ENCODE measurements around the gene AP2A1.

AP2A1 gene

DNA sequence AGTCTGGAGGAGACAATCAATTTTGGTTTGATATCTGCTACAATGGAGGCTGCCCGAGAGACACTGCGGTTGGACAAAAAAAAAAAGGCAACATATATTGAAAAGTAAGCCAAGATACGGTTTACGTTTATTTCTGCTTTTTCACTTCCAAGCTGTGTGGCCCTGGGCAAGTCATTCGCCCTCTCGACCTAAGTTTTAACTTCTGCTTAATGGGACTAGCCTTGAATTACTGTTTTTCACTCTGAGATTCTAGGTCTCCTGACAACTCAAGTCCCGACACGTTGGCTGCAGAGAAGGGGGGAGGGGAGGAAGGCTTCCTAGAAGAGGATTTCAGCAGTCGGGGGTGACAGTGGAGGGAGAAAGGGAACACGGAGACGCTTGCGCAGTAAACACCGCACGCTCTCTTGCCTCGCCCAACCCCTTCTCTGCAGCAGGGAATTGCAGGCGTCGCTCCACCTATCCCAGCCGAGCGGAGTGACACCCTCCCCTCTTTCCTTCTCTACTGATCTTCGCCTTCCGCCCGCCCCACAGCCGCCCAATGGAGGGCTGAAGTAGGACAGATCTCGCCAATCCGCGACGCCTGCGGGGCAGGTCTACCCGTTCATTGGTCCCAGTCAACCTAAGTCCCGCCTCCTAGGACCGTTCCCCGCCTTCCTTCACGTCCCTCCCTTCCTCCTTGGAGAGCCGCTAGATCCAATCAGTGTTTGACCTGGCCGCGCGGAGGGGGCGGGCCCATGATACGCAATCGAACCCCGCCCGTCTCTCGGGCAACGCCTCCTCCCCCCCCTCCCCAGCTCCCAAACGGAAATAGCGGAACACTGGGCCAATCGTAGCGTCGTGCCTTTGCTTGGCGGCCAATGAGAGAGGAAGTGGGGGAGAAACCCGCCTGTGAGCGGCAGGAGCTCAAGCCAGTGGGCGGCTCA is 533 bp upstream of the AP2A1 start:
- in situ Hi-C loops (cut with HindIII; ENCODE audit: low sequenced_read_pairs) = no loop called here

GRCh38 chr19:49767381-49767780 is 580 bp downstream of the AP2A1 start:
- in situ Hi-C loops (cut with HindIII; ENCODE audit: low sequenced_read_pairs) = no loop called here

GRCh38 chr19:49767967-49768581 is 1.3 kb downstream of the AP2A1 start:
- in situ Hi-C loops (cut with HindIII; ENCODE audit: low sequenced_read_pairs) = no loop called here

- in situ Hi-C loops (cut with HindIII; ENCODE audit: low sequenced_read_pairs) = no loop called here
These were observed 3.7 kb downstream of the AP2A1 start for GRCh38 chr19:49770529-49770928.

- in situ Hi-C loops (cut with HindIII; ENCODE audit: low sequenced_read_pairs) = no loop called here
These were observed 4.9 kb downstream of the AP2A1 start for GRCh38 chr19:49771674-49772139.

GRCh38 chr19:49772850-49773432 is 6.1 kb downstream of the AP2A1 start:
- in situ Hi-C loops (cut with HindIII; ENCODE audit: low sequenced_read_pairs) = no loop called here

GRCh38 chr19:49773663-49774350 is 7.0 kb downstream of the AP2A1 start:
- in situ Hi-C loops (cut with HindIII; ENCODE audit: low sequenced_read_pairs) = no loop called here

DNA sequence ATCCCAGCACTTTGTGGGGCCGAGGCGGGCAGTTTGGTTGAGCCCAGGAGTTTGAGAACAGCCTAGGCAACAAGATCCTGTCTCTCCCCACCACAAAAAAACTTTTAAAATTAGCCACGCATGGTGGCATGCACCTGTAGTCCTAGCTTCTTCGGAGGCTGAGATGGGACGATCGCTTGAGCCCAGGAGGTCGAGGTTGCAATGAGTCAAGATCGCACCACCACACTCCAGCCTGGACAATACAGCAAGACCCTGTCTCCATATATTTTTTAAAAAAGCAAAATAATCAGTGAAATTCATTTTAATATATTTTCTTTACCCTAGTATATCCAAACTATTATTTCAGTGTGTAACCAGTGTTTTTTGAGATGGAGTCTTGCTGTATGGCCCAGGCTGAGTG is 8.2 kb downstream of the AP2A1 start:
- in situ Hi-C loops (cut with HindIII; ENCODE audit: low sequenced_read_pairs) = no loop called here

DNA sequence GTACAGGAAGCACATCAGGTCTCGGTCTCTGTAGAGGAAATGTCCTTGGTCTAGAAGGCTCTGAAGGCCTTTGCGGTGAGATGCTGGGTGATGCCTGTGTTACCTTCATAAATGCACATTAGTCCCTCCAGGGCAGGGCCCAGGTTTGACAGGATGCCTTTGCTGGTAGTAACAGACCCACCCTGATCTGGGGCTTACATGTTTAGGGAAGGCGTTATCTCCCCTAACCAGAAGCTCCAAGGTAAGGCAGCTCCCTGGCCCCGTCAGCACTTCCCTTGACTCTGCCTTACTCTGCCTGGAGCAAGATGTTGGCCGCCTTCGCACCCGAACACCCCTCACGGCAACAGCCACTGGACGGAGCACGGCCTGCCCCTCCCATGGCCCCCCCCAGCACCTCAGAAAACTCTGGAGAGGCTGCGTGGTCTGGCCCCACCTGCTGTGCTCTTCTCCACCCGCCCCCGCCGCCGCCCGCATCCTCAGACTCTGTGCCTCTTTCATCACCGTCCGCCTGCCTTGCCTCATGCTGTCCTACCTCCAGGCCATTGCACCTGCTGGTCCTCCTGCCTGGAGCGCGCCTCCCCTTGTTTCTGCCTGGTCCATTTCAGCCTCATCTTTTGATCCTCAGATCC is 9.1 kb downstream of the AP2A1 start:
- in situ Hi-C loops (cut with HindIII; ENCODE audit: low sequenced_read_pairs) = no loop called here

- in situ Hi-C loops (cut with HindIII; ENCODE audit: low sequenced_read_pairs) = no loop called here
These were observed 9.6 kb downstream of the AP2A1 start for GRCh38 chr19:49776371-49776764.

- in situ Hi-C loops (cut with HindIII; ENCODE audit: low sequenced_read_pairs) = no loop called here
These were observed 13.1 kb downstream of the AP2A1 start for GRCh38 chr19:49779731-49780555.

- in situ Hi-C loops (cut with HindIII; ENCODE audit: low sequenced_read_pairs) = no loop called here
These were observed 14.1 kb downstream of the AP2A1 start for GRCh38 chr19:49780861-49781260.

- in situ Hi-C loops (cut with HindIII; ENCODE audit: low sequenced_read_pairs) = no loop called here
These were observed 14.6 kb downstream of the AP2A1 start for GRCh38 chr19:49781394-49781793.

DNA sequence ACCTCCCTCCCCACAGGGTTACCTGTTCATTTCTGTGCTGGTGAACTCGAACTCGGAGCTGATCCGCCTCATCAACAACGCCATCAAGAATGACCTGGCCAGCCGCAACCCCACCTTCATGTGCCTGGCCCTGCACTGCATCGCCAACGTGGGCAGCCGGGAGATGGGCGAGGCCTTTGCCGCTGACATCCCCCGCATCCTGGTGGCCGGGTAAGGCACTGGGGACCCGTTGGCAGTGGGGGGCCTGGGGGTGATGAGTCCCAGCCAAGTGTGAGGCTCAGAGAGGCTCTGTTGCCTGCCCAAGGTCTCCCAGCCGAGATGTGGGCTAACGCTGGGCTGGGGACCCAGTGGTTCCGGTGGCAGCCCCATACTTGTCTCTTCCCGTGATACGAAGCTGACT is 15.7 kb downstream of the AP2A1 start:
- in situ Hi-C loops (cut with HindIII; ENCODE audit: low sequenced_read_pairs) = no loop called here

- in situ Hi-C loops (cut with HindIII; ENCODE audit: low sequenced_read_pairs) = no loop called here
These were observed 19.6 kb downstream of the AP2A1 start for GRCh38 chr19:49786376-49786820.

DNA sequence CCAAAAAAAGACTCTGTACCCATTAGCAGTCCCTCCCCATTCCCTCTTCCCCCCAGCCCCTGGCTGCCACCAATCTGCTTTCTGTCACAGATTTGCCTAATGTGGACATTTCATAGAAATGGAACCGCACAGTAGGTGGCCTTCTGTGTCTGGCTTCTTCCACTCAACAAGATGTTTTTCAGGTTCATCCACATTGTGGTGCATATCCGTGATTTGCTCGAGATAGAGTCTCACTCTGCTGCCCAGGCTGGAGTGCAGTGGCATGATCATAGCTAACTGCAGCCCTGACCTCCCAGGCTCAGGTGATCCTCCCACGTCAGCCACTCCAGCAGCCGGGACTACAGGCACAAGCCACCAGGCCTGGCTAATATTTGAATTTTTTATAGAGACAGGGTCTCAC is 20.9 kb downstream of the AP2A1 start:
- in situ Hi-C loops (cut with HindIII; ENCODE audit: low sequenced_read_pairs) = no loop called here

DNA sequence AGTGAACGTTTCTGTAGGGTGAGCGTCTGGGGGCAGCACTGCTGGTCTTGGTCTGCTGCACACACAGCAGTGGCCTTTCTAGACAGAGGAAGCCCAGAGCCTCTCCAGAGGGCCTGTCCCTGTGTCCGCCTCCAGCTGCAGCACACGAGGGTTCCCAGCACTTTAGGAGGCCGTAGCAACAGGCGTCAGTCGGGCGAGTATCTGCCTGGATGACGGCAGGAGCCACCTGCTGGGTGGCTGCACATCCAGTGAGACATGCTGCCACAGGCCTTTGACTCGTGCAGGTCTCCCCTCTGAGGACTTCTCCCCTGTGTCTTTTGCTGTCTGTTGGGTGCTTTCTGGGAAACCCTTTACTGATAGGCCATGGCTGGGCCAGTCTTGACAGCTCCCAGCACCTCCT is 22.1 kb downstream of the AP2A1 start:
- in situ Hi-C loops (cut with HindIII; ENCODE audit: low sequenced_read_pairs) = no loop called here

DNA sequence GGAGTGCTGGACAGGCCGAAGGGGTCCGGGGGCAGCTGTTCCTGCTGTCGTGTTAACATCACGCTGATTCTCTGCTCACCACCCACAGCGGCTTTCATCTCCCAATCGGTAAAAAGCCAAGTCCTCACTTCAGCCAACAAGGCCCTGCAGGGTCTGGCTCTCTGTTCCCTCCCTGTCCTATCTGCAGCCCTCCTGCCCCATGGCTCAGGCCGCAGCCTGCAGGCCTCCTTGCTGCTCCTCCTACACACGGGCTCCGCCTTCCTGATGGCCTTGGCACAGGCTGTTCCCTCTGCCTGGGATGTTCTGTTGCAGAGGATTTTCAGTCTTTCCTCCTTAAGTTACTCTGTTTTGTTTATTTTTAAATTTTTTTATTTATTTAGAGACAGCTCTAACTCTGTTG is 24.1 kb downstream of the AP2A1 start:
- in situ Hi-C loops (cut with HindIII; ENCODE audit: low sequenced_read_pairs) = no loop called here

DNA sequence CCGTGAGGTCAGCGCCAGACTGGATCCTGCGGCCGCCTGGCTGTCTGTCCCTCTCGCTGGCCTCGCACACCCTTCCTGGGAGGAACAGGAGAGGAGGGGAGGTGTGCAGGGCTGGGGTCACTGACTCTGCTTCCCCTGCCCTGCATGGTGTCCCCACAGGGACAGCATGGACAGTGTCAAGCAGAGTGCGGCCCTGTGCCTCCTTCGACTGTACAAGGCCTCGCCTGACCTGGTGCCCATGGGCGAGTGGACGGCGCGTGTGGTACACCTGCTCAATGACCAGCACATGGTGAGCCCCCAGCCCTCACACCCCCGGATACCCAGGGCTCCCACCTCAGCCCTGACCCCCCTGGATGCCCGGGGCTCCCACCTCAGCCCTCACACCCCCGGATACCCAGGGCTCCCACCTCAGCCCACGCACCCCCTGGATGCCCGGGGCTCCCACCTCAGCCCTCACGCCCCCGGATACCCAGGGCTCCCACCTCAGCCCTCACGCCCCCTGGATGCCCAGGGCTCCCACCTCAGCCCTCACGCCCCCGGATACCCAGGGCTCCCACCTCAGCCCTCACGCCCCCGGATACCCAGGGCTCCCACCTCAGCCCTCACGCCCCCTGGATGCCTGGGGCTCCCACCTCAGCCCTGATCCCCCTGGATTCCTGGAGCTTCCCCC is 25.1 kb downstream of the AP2A1 start:
- in situ Hi-C loops (cut with HindIII; ENCODE audit: low sequenced_read_pairs) = no loop called here
